HG03575 (cell line): ENCODE measurements around the gene RNGTT.

Source experiments
- ATAC-seq: cut with Tn5 transposase; IDR thresholded peaks from one replicate; pipeline ENCODE4 v1.9.1; 2021; ENCODE audit not compliant: unreplicated experiment, insufficient number of reproducible peaks, low FRiP score; ENCODE audit errors: extremely low read depth

The RNGTT gene

GRCh38 chr6:88871498-88871897 is 91.9 kb downstream of the RNGTT start:
- ATAC-seq, result no peak

GRCh38 chr6:88870717-88871330 is 92.6 kb downstream of the RNGTT start:
- ATAC-seq, result no peak

DNA sequence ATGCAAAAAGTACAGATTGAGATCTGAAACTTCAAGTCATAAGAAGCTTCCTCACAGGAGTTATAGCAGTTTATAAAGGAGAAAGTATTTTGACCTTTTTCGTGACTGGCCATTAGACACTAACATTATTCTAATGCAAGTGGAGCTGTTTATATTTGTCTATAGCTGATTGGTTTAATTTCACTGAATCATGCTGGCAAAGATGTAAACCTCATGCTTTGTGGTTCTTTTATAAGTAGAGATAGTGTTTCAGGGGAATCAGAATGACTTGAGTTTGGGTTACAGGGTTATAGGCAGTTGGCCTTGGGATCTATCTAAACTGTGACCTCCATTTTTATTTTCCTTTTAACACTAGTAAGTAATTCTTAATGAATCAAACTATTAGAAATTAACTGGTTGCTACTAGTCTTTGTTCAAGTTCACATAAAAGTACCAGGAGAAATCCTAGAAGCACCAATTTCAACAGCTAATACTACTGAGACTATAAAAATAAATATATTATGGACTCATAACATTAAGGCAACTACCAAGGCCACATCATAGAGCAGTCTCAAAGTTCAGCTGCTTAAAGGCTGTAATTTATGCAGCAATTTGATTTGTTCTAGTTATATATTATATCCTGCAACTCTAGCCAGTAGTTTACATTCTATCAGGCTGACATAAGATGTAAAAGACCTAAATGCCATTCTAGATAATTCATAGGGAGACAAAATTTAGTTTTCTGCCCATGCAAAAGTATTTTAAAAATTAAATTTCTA is 94.0 kb downstream of the RNGTT start:
- no peak for ATAC-seq

- ATAC-seq, result no peak
Measured at GRCh38 chr6:88867841-88868731, 95.3 kb downstream of the RNGTT start.

- ATAC-seq, result no peak
Measured at GRCh38 chr6:88866856-88867255, 96.6 kb downstream of the RNGTT start.

- no peak for ATAC-seq
Measured at GRCh38 chr6:88865275-88865674, 98.1 kb downstream of the RNGTT start.

- ATAC-seq, result no peak
Measured at GRCh38 chr6:88864359-88865054, 98.9 kb downstream of the RNGTT start.

DNA sequence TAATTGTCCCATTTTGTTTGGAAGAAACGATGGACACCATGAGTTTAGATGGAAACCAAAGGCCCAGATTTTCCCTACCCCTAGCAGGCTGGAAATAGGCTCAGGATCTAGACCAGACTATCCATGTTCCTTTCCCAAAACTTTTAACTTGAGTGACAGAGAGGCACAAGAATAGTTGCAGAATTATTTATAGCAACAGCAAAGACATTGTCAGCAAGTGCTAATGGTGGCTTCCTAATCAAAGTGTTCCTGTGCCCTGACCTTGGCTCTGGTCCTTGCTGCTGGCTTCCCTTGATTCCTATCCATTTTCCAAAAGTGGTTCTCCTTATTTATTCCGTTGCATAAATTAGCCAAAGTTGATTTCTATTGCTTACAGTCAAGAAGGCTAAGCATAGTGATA is 103.1 kb downstream of the RNGTT start:
- no peak for ATAC-seq

DNA sequence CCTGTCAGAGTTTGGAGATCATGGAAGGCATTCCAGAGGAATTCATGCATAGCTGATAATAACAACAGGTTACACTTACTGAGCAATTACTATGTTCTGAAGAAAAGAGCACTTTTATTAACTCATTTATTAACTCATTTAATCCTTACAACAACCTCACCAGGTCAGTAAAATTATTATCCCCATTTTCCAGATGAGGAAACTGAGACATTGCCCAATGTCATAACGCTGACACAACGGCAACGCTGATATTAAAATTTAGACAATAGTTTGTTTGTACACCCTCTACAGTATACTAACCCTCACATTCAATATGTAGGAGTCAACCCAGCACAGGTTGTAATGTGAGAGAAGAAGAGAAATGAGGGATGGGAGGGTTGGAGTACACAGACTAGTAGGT is 105.0 kb downstream of the RNGTT start:
- ATAC-seq, result no peak

DNA sequence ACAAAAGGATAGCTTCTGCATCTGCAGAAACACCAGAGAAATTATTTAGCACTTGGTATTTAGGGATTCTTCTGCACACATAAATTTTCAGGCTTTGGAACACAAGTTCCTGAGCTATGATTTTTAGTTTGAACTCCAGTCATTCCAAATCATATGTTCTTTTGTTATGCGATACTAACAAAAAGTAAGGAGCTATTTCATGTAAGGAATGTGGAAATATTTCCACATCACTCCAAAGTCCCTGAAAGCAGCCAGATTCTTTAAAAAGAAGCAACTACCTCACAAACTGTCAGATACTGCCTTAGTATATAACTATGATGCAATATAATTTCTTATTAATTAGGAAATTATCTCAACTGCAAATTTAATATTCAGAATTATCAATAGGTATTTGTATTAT is 106.9 kb downstream of the RNGTT start:
- no peak for ATAC-seq

DNA sequence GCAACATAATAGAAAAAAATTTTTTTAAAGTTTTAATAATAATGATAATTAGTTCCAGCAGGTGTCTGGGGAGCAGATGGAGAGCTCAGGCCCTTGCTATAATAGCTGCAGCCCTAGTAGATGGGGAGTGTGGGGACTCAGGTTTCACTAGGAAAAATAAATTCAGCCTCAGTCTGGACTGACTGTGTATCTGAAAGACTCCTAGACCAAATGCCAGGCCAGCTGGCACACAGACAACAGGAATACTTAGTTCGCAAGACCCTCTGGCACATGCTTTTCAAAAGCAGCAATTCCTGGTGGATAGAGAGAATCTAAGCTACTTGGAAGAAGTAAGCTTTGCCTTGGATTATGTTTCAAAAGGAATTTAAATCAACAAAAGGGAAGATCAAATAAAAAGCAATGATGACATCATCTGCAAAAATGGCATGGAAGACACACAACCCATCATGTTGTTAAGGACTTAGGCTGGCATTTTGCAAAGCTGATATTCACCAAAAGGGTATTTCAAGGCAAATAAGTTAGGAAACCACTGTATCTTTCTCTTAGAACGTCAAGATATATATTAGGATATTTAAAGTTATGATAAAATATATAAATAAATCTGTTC is 107.8 kb downstream of the RNGTT start:
- ATAC-seq, result no peak

- no peak for ATAC-seq
Measured at GRCh38 chr6:88852775-88853174, 110.6 kb downstream of the RNGTT start.

- no peak for ATAC-seq
Measured at GRCh38 chr6:88852000-88852399, 111.4 kb downstream of the RNGTT start.

DNA sequence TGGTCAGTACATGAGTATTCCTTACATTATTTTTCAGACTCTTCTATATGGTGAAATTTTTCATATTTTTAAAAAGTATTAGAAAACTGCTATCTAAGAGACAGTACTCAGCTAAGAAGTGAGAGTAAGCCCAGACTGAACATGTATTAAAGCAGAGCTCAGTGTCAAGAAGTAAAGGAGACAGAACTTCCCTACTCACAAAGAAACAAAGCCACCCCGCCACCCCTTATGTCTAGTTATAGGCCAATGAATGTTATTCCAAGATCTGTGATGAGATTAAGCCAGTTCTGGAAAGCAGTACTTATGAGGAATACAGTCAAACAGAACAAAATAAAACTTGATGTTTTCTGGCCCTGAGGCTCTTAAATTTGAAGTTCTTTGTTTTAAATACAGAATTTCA is 114.5 kb downstream of the RNGTT start:
- no peak for ATAC-seq

GRCh38 chr6:88843040-88843439 is 120.4 kb downstream of the RNGTT start:
- ATAC-seq, result no peak

- no peak for ATAC-seq
Measured at GRCh38 chr6:88842320-88842719, 121.1 kb downstream of the RNGTT start.

DNA sequence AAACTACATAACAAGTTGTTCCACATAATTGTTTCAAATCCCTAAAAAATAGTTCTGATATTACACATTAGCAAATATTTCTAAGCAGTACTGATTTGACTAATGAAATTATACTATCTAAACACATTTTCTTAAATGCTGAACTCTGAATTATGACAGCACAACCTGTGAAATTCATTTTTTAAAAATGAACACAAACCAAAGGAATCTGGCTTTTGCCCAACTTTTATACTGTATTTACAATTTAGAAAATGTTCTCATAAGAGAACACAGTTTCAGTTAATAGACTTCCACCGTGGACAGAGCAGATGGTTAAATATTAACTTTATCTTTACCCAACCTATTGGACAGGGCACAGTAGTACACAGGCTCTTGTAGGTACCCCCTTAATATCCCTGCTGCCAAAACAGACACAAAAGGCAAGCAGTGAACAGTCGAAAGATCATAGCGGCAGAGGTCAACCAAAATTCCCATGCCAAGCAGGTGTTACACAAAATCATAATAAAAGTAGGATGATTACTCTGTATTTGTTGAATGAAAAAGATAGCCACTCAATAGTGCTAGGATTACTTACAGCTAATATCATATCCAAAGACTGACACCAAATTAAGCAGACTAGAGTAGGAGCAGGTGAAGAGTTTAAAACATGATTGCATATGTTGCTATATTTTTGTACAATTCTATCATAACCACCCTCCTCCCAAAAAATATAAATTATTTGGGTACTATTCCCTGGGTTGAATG is 122.5 kb downstream of the RNGTT start:
- no peak for ATAC-seq

- ATAC-seq, result no peak
Measured at GRCh38 chr6:88840289-88840688, 123.1 kb downstream of the RNGTT start.
